Measurements from ENCODE around the gene ATG12. TPM values are rescaled to one million over a fixed set of nuclear protein-coding genes. Genes with fewer than 3 reads are reported as not detected.

Gene ATG12
- total RNA-seq, 1 experiment from 2014 or later = 39.9 TPM

- no peaks in the 10 kb centered on the region for H3K36me3 Mint-ChIP-seq
- ChIA-PET POLR2A (no interaction called here), CTCF (interaction anchor here (0.8 kb wide), 1 partner anchor 184 kb away, joined by 3 read pairs; no protein-coding TSS in a partner anchor)
- TF ChIP-seq ATF1 (CRISPR knock-in tag; IDR thresholded peaks at IDR 0.05) = no peak
- peaks cover 21% of the 10 kb centered on the region for H3K4me1 Mint-ChIP-seq
- ATAC-seq = no peak
- H3K9me3 Mint-ChIP-seq = peaks cover 5% of the 10 kb centered on the region
- no peak overlapping the region for H3K27ac Mint-ChIP-seq
- H3K4me3 Mint-ChIP-seq = no peak overlapping the region
- DNase-seq (ENCODE audit: low spot score) = no peak
- peaks cover 24% of the 10 kb centered on the region for H3K27me3 Mint-ChIP-seq (ENCODE audit: low read depth)
Measured at GRCh38 chr5:115818821-115819220, 22.5 kb downstream of the ATG12 start.

DNA sequence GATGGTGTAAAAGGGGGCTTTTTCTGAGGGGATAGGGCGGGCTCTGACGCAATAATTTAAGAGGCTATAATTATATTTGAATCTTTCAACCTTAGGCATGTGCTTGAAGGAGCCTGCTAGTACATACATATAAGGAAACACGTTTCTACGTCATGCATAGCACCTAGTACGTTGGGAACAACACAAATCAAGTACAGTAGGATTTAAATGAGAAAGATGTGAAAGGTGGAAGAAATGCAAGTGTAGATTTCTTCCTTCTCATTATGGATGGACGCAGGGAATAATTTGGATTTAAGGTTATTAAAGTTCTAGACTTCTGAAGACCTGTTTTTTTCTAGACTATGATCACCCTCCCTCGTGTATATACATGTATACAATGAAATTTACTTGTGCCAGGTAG lies 24.0 kb downstream of the ATG12 start:
- H3K4me3 Mint-ChIP-seq = peak overlapping the region; percentile 20; the same call in 1 of the 2 replicates
- no peak overlapping the region for H3K27ac Mint-ChIP-seq
- ATAC-seq (no peak), DNase-seq (ENCODE audit: low spot score) (no peak)
- TF ChIP-seq FOXP4 (CRISPR knock-in tag; IDR thresholded peaks at IDR 0.05) (no peak), NR1H2 (CRISPR knock-in tag; IDR thresholded peaks at IDR 0.05) (no peak), MYBL2 (CRISPR knock-in tag; IDR thresholded peaks at IDR 0.05) (no peak), CREM (CRISPR knock-in tag; IDR thresholded peaks at IDR 0.05) (no peak), RORB (CRISPR knock-in tag; IDR thresholded peaks at IDR 0.05) (no peak), ZNF416 (CRISPR knock-in tag; IDR thresholded peaks at IDR 0.05) (no peak), E2F4 (CRISPR knock-in tag; IDR thresholded peaks at IDR 0.05; ENCODE audit: borderline replicate concordance, low read depth) (no peak), ZNF396 (CRISPR knock-in tag; IDR thresholded peaks at IDR 0.05; ENCODE audit: borderline replicate concordance) (no peak), AR (CRISPR knock-in tag; IDR thresholded peaks at IDR 0.05) (no peak), NFE2L1 (CRISPR knock-in tag; IDR thresholded peaks at IDR 0.05) (no peak), ZNF317 (CRISPR knock-in tag; IDR thresholded peaks at IDR 0.05; ENCODE audit: borderline replicate concordance, low read depth) (no peak)
- TF ChIP-seq, protein P1, sequence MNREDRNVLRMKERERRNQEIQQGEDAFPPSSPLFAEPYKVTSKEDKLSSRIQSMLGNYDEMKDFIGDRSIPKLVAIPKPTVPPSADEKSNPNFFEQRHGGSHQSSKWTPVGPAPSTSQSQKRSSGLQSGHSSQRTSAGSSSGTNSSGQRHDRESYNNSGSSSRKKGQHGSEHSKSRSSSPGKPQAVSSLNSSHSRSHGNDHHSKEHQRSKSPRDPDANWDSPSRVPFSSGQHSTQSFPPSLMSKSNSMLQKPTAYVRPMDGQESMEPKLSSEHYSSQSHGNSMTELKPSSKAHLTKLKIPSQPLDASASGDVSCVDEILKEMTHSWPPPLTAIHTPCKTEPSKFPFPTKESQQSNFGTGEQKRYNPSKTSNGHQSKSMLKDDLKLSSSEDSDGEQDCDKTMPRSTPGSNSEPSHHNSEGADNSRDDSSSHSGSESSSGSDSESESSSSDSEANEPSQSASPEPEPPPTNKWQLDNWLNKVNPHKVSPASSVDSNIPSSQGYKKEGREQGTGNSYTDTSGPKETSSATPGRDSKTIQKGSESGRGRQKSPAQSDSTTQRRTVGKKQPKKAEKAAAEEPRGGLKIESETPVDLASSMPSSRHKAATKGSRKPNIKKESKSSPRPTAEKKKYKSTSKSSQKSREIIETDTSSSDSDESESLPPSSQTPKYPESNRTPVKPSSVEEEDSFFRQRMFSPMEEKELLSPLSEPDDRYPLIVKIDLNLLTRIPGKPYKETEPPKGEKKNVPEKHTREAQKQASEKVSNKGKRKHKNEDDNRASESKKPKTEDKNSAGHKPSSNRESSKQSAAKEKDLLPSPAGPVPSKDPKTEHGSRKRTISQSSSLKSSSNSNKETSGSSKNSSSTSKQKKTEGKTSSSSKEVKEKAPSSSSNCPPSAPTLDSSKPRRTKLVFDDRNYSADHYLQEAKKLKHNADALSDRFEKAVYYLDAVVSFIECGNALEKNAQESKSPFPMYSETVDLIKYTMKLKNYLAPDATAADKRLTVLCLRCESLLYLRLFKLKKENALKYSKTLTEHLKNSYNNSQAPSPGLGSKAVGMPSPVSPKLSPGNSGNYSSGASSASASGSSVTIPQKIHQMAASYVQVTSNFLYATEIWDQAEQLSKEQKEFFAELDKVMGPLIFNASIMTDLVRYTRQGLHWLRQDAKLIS (CRISPR knock-in tag; IDR thresholded peaks at IDR 0.05; ENCODE audit: borderline replicate concordance) = no peak
- ChIA-PET CTCF (no interaction called here), POLR2A (no interaction called here)
- H3K36me3 Mint-ChIP-seq = peaks cover 2% of the 10 kb centered on the region; the same call in 1 of the 2 replicates
- H3K9me3 Mint-ChIP-seq = no peaks in the 10 kb centered on the region
- peaks cover 27% of the 10 kb centered on the region for H3K27me3 Mint-ChIP-seq (ENCODE audit: low read depth)
- H3K4me1 Mint-ChIP-seq = peaks cover 25% of the 10 kb centered on the region

All from WTC11 (cell line).